Measurements from ENCODE around the gene LTBP1. TPM values are rescaled to one million over a fixed set of nuclear protein-coding genes. Genes with fewer than 3 reads are reported as not detected.
"Not testable (repeated sequence)": the region's sequence is repeated elsewhere in the genome, so short reads cannot be mapped to it uniquely, and the experiment has no call there.

The LTBP1 gene
- total RNA-seq, 5 donors from 2014 or later (not counting 1 experiment from before 2014, with no cell fraction given) = 0.16 to 0.76 (median 0.43) TPM

GRCh38 chr2:33052361-33052735, 105.6 kb downstream of the LTBP1 start:
- no peaks in the 10 kb centered on the region for H3K9me3 Mint-ChIP-seq
- Histone ChIP-seq H3K36me3 (ENCODE audit: control insufficient read depth in 2 of 2, extremely low read depth in 1 of 2, insufficient read depth in 1 of 2, low read length in 1 of 2) (no peaks in the 10 kb centered on the region), H3K9me3 (no peaks in the 10 kb centered on the region), H3K4me3 (ENCODE audit: control insufficient read depth in 1 of 2, extremely low read depth in 1 of 2, low read length in 1 of 2) (no peak overlapping the region), H3K4me1 (ENCODE audit: control insufficient read depth in 1 of 2, extremely low read depth in 1 of 2, insufficient read depth in 2 of 2, low read length in 2 of 2) (no peaks in the 10 kb centered on the region), H3K27me3 (replicated peaks in 1 of 2; ENCODE audit: control insufficient read depth in 2 of 2, extremely low read depth in 1 of 2, insufficient read depth in 2 of 2, low read length in 1 of 2) (peaks cover 0 to 2% of the 10 kb centered on the region in 2 experiments), H3K27ac (ENCODE audit: low read length) (no peak overlapping the region)
- H3K4me1 Mint-ChIP-seq = no peaks in the 10 kb centered on the region
- H3K4me3 Mint-ChIP-seq = no peak overlapping the region
- ChIA-PET CTCF (interaction anchor here in 1 of 2 donors (0.6 kb wide), 1 partner anchor 234 kb away, joined by 3 read pairs; no protein-coding TSS in a partner anchor), POLR2A (no interaction called here)
- no CpG with 5 or more reads among the region's 3 CpGs for WGBS (ENCODE audit: insufficient coverage)
- ATAC-seq (replicated peaks in 1 of 4) (no peak), DNase-seq (no peak)
- peaks cover 3 to 11% of the 10 kb centered on the region in 2 donors for H3K27me3 Mint-ChIP-seq
- no peak overlapping the region for H3K27ac Mint-ChIP-seq
- H3K36me3 Mint-ChIP-seq = no peaks in the 10 kb centered on the region

- H3K4me1 ChIP-seq (ENCODE audit: control insufficient read depth in 1 of 2, extremely low read depth in 1 of 2, insufficient read depth in 2 of 2, low read length in 2 of 2); H3K4me1 Mint-ChIP-seq; H3K4me3 Mint-ChIP-seq; H3K36me3 Mint-ChIP-seq; H3K27me3 ChIP-seq (replicated peaks in 1 of 2; ENCODE audit: control insufficient read depth in 2 of 2, extremely low read depth in 1 of 2, insufficient read depth in 2 of 2, low read length in 1 of 2); H3K9me3 ChIP-seq; H3K4me3 ChIP-seq (ENCODE audit: control insufficient read depth in 1 of 2, extremely low read depth in 1 of 2, low read length in 1 of 2); POLR2A ChIA-PET; H3K27ac Mint-ChIP-seq; H3K9me3 Mint-ChIP-seq; H3K27me3 Mint-ChIP-seq; DNase-seq; ATAC-seq (replicated peaks in 1 of 4); H3K36me3 ChIP-seq (ENCODE audit: control insufficient read depth in 2 of 2, extremely low read depth in 1 of 2, insufficient read depth in 1 of 2, low read length in 1 of 2); H3K27ac ChIP-seq (ENCODE audit: low read length): not testable (repeated sequence)
- WGBS (ENCODE audit: insufficient coverage) = 90% methylated on average over 9 of the region's 11 CpGs
- CTCF ChIA-PET = interaction anchor here in 1 of 2 donors (0.6 kb wide), 1 partner anchor 234 kb away, joined by 3 read pairs; no protein-coding TSS in a partner anchor
These were observed 106.0 kb downstream of the LTBP1 start for GRCh38 chr2:33052795-33053194.

GRCh38 chr2:33056170-33056569, 109.4 kb downstream of the LTBP1 start:
- Mint-ChIP-seq H3K27me3 (peaks cover 0 to 8% of the 10 kb centered on the region in 2 donors), H3K27ac (no peak overlapping the region), H3K4me3 (no peak overlapping the region), H3K36me3 (no peaks in the 10 kb centered on the region), H3K9me3 (no peaks in the 10 kb centered on the region), H3K4me1 (no peaks in the 10 kb centered on the region)
- Histone ChIP-seq H3K27me3 (replicated peaks in 1 of 2; ENCODE audit: control insufficient read depth in 2 of 2, extremely low read depth in 1 of 2, insufficient read depth in 2 of 2, low read length in 1 of 2) (peaks cover 0 to 2% of the 10 kb centered on the region in 2 experiments), H3K4me1 (ENCODE audit: control insufficient read depth in 1 of 2, extremely low read depth in 1 of 2, insufficient read depth in 2 of 2, low read length in 2 of 2) (no peaks in the 10 kb centered on the region), H3K27ac (ENCODE audit: low read length) (no peak overlapping the region), H3K9me3 (no peaks in the 10 kb centered on the region), H3K4me3 (ENCODE audit: control insufficient read depth in 1 of 2, extremely low read depth in 1 of 2, low read length in 1 of 2) (no peak overlapping the region), H3K36me3 (ENCODE audit: control insufficient read depth in 2 of 2, extremely low read depth in 1 of 2, insufficient read depth in 1 of 2, low read length in 1 of 2) (no peaks in the 10 kb centered on the region)
- WGBS (ENCODE audit: insufficient coverage) = 87% methylated on average over 9 of the region's 12 CpGs
- no peak for ATAC-seq (replicated peaks in 1 of 4)
- ChIA-PET CTCF (no interaction called here), POLR2A (no interaction called here)
- no peak for DNase-seq

GRCh38 chr2:33057307-33058028, 110.7 kb downstream of the LTBP1 start:
- DNase-seq; H3K36me3 Mint-ChIP-seq; H3K4me1 Mint-ChIP-seq; ATAC-seq (replicated peaks in 1 of 4); H3K4me1 ChIP-seq (ENCODE audit: control insufficient read depth in 1 of 2, extremely low read depth in 1 of 2, insufficient read depth in 2 of 2, low read length in 2 of 2); POLR2A ChIA-PET; H3K27ac Mint-ChIP-seq; H3K27me3 ChIP-seq (replicated peaks in 1 of 2; ENCODE audit: control insufficient read depth in 2 of 2, extremely low read depth in 1 of 2, insufficient read depth in 2 of 2, low read length in 1 of 2); H3K36me3 ChIP-seq (ENCODE audit: control insufficient read depth in 2 of 2, extremely low read depth in 1 of 2, insufficient read depth in 1 of 2, low read length in 1 of 2); H3K4me3 ChIP-seq (ENCODE audit: control insufficient read depth in 1 of 2, extremely low read depth in 1 of 2, low read length in 1 of 2); H3K4me3 Mint-ChIP-seq; H3K9me3 ChIP-seq; CTCF ChIA-PET; H3K27me3 Mint-ChIP-seq; H3K9me3 Mint-ChIP-seq; H3K27ac ChIP-seq (ENCODE audit: low read length): not testable (repeated sequence)
- WGBS (ENCODE audit: insufficient coverage) = 95% methylated on average over 24 of the region's 39 CpGs

GRCh38 chr2:33058716-33059470, 112.1 kb downstream of the LTBP1 start:
- POLR2A ChIA-PET = no interaction called here
- no peak for DNase-seq
- H3K27ac Mint-ChIP-seq = no peak overlapping the region
- no peaks in the 10 kb centered on the region for H3K4me1 ChIP-seq (ENCODE audit: control insufficient read depth in 1 of 2, extremely low read depth in 1 of 2, insufficient read depth in 2 of 2, low read length in 2 of 2)
- no CpG with 5 or more reads among the region's 8 CpGs for WGBS (ENCODE audit: insufficient coverage)
- peaks cover 4 to 10% of the 10 kb centered on the region in 2 donors for H3K27me3 Mint-ChIP-seq
- ATAC-seq (replicated peaks in 1 of 4) = no peak
- CTCF ChIA-PET = no interaction called here
- H3K36me3 Mint-ChIP-seq = no peaks in the 10 kb centered on the region
- H3K4me1 Mint-ChIP-seq = no peaks in the 10 kb centered on the region
- no peak overlapping the region for H3K27ac ChIP-seq (ENCODE audit: low read length)
- H3K27me3 ChIP-seq (replicated peaks in 1 of 2; ENCODE audit: control insufficient read depth in 2 of 2, extremely low read depth in 1 of 2, insufficient read depth in 2 of 2, low read length in 1 of 2) = no peaks in the 10 kb centered on the region
- no peak overlapping the region for H3K4me3 ChIP-seq (ENCODE audit: control insufficient read depth in 1 of 2, extremely low read depth in 1 of 2, low read length in 1 of 2)
- no peaks in the 10 kb centered on the region for H3K36me3 ChIP-seq (ENCODE audit: control insufficient read depth in 2 of 2, extremely low read depth in 1 of 2, insufficient read depth in 1 of 2, low read length in 1 of 2)
- no peaks in the 10 kb centered on the region for H3K9me3 Mint-ChIP-seq
- no peak overlapping the region for H3K4me3 Mint-ChIP-seq
- H3K9me3 ChIP-seq = no peaks in the 10 kb centered on the region

GRCh38 chr2:33059471-33060156, 112.9 kb downstream of the LTBP1 start:
- POLR2A ChIA-PET = no interaction called here
- Mint-ChIP-seq H3K9me3 (no peaks in the 10 kb centered on the region), H3K27ac (no peak overlapping the region), H3K4me1 (no peaks in the 10 kb centered on the region), H3K27me3 (peaks cover 4 to 10% of the 10 kb centered on the region in 2 donors), H3K36me3 (no peaks in the 10 kb centered on the region), H3K4me3 (no peak overlapping the region)
- DNase-seq (no peak), ATAC-seq (replicated peaks in 1 of 4) (no peak)
- Histone ChIP-seq H3K4me3 (ENCODE audit: control insufficient read depth in 1 of 2, extremely low read depth in 1 of 2, low read length in 1 of 2) (no peak overlapping the region), H3K36me3 (ENCODE audit: control insufficient read depth in 2 of 2, extremely low read depth in 1 of 2, insufficient read depth in 1 of 2, low read length in 1 of 2) (no peaks in the 10 kb centered on the region), H3K4me1 (ENCODE audit: control insufficient read depth in 1 of 2, extremely low read depth in 1 of 2, insufficient read depth in 2 of 2, low read length in 2 of 2) (no peaks in the 10 kb centered on the region), H3K9me3 (no peaks in the 10 kb centered on the region), H3K27ac (ENCODE audit: low read length) (no peak overlapping the region), H3K27me3 (replicated peaks in 1 of 2; ENCODE audit: control insufficient read depth in 2 of 2, extremely low read depth in 1 of 2, insufficient read depth in 2 of 2, low read length in 1 of 2) (no peaks in the 10 kb centered on the region)
- WGBS (ENCODE audit: insufficient coverage) = no CpG with 5 or more reads among the region's 3 CpGs
- CTCF ChIA-PET = no interaction called here

Data from T-cell (primary cell).